Measurements from ENCODE around the gene TMEM178A.

DNA sequence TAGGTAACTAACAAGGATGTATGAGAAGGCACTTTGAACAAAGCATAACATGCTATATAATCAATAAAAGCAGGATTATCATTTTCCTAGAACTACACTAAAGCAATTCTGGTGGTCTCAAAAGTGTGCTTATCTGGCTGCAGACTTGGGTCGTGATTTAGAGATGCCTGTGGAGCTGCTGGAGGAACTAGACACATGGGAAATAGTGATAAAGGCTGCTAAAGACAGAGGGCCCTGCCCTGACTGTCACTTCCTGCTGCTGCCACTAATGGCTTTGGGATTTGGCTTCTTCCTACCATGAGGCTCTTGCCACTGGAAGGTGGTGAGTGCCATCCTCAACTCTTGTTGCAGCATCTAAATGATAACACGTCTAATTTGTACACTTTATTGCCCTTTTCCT, 22.5 kb downstream of the TMEM178A start:
- TF ChIP-seq POLR2A (IDR thresholded peaks at IDR 0.05) (no peak), CTCF (IDR thresholded peaks at IDR 0.05 in 8 of 11, conservative IDR thresholded peaks at IDR 0.05 in 3 of 11) (no peak)
